ENCODE data around the gene TMEM191B. TPM values are rescaled to one million over a fixed set of nuclear protein-coding genes. Genes with fewer than 3 reads are reported as not detected.
"Not testable (repeated sequence)": the region's sequence is repeated elsewhere in the genome, so short reads cannot be mapped to it uniquely, and the experiment has no call there.

The TMEM191B gene
- polyA plus RNA-seq, 4 donors, result 0.31 to 1.5 (median 0.43) TPM; not detected in 1

- DNase-seq (ENCODE audit: low read depth in 4 of 4, low spot score in 3 of 4), result not testable (repeated sequence)
Observed at GRCh38 chr22:18554280-18555256, 27.0 kb downstream of the TMEM191B start.

GRCh38 chr22:18558516-18558915, 30.9 kb downstream of the TMEM191B start:
- not testable (repeated sequence) for DNase-seq (ENCODE audit: low read depth in 4 of 4, low spot score in 3 of 4)

- not testable (repeated sequence) for DNase-seq (ENCODE audit: low read depth in 4 of 4, low spot score in 3 of 4)
Observed at GRCh38 chr22:18558939-18559338, 31.3 kb downstream of the TMEM191B start.

- not testable (repeated sequence) for DNase-seq (ENCODE audit: low read depth in 4 of 4, low spot score in 3 of 4)
Observed at GRCh38 chr22:18560099-18560974, 32.7 kb downstream of the TMEM191B start.

GRCh38 chr22:18570509-18571246, 43.1 kb downstream of the TMEM191B start:
- not testable (repeated sequence) for DNase-seq (ENCODE audit: low read depth in 4 of 4, low spot score in 3 of 4)

- DNase-seq (ENCODE audit: low read depth in 4 of 4, low spot score in 3 of 4), result not testable (repeated sequence)
Observed at GRCh38 chr22:18573483-18574164, 46.0 kb downstream of the TMEM191B start.

GRCh38 chr22:18574555-18574954, 47.0 kb downstream of the TMEM191B start:
- not testable (repeated sequence) for DNase-seq (ENCODE audit: low read depth in 4 of 4, low spot score in 3 of 4)

GRCh38 chr22:18575686-18576085, 48.1 kb downstream of the TMEM191B start:
- not testable (repeated sequence) for DNase-seq (ENCODE audit: low read depth in 4 of 4, low spot score in 3 of 4)

- DNase-seq (ENCODE audit: low read depth in 4 of 4, low spot score in 3 of 4), result not testable (repeated sequence)
Observed at GRCh38 chr22:18577090-18577818, 49.7 kb downstream of the TMEM191B start.

- not testable (repeated sequence) for DNase-seq (ENCODE audit: low read depth in 4 of 4, low spot score in 3 of 4)
Observed at GRCh38 chr22:18577847-18578246, 50.2 kb downstream of the TMEM191B start.

Other genes with a start within 250 kb of the TMEM191B start
- 1 to 10 TPM in 1 of 4 donors, not detected in 3; 1.2 TPM for gene GGTLC3, start 9.6 kb upstream of the TMEM191B start, polyA plus RNA-seq (ENCODE audit: insufficient read length in 4 of 4)
- gene RIMBP3, start 84.1 kb downstream of the TMEM191B start, polyA plus RNA-seq (ENCODE audit: insufficient read length in 4 of 4), result under 1 TPM; 0.14 to 0.32 (median 0.29) TPM

Data from left renal pelvis (tissue), 4 donors.